HEK293 (cell line): ENCODE results near the gene NINJ1.

Source experiments
- KLF1 ChIP-seq: fragments of 450-650 bp; formaldehyde crosslinking; IDR thresholded peaks from 2 replicates; pipeline ENCODE4 v1.5.1; 2016; ENCODE audit warnings: missing biosample characterization, missing genetic modification characterization
- SETDB1 ChIP-seq: IDR thresholded peaks from one replicate; pipeline ENCODE4 v1.6.1; 2017; ENCODE audit warnings: mild to moderate bottlenecking, low read length, moderate library complexity, mixed read lengths; ENCODE audit not compliant: insufficient read length
- ZNF184 ChIP-seq: fragments of 450-650 bp; IDR thresholded peaks from 2 replicates; pipeline ENCODE4 v1.5.1; 2018; ENCODE audit warnings: missing biosample characterization, mild to moderate bottlenecking, missing genetic modification characterization
- ZNF248 ChIP-seq: fragments of 450-650 bp; formaldehyde crosslinking; IDR thresholded peaks from 2 replicates; pipeline ENCODE4 v1.5.1; 2017; ENCODE audit warnings: missing biosample characterization, missing genetic modification characterization
- ZNF274 ChIP-seq, 2 experiments: fragments of 200-500 bp in 1 of 2; fragments of 450-650 bp in 1 of 2; sonication (Bioruptor generic) in 1 of 2; formaldehyde crosslinking in 1 of 2; IDR thresholded peaks; 2 replicates each; pipeline versions ENCODE4 v1.5.1 to v1.6.1; 2014 to 2016; ENCODE audit warnings: borderline replicate concordance in 1 of 2, inconsistent platforms in 1 of 2, low read length in 1 of 2, missing biosample characterization in 1 of 2, missing genetic modification characterization in 1 of 2
- ZNF391 ChIP-seq: fragments of 450-650 bp; formaldehyde crosslinking; IDR thresholded peaks from 2 replicates; pipeline ENCODE4 v1.5.1; 2016; ENCODE audit warnings: low read depth, missing biosample characterization, missing genetic modification characterization, borderline replicate concordance
- ZNF768 ChIP-seq: fragments of 450-650 bp; formaldehyde crosslinking; IDR thresholded peaks from 2 replicates; pipeline ENCODE4 v1.5.1; 2018; ENCODE audit warnings: missing biosample characterization, mild to moderate bottlenecking, missing genetic modification characterization
- ZSCAN30 ChIP-seq: fragments of 450-650 bp; IDR thresholded peaks from 2 replicates; pipeline ENCODE4 v1.5.1; 2018; ENCODE audit warnings: missing biosample characterization, mild to moderate bottlenecking, missing genetic modification characterization, moderate library complexity
- TF ChIP-seq, protein P1 (sequence below): fragments of 450-650 bp; formaldehyde crosslinking; IDR thresholded peaks from 2 replicates; pipeline ENCODE4 v1.5.1; 2016; ENCODE audit warnings: missing biosample characterization, missing genetic modification characterization
- TF ChIP-seq, protein P2 (sequence below): fragments of 450-650 bp; formaldehyde crosslinking; IDR thresholded peaks from 2 replicates; pipeline ENCODE4 v1.5.1; 2017; ENCODE audit warnings: missing biosample characterization, missing genetic modification characterization
- TF ChIP-seq, protein P3 (sequence below): fragments of 450-650 bp; formaldehyde crosslinking; IDR thresholded peaks from 2 replicates; pipeline ENCODE4 v1.5.1; 2016; ENCODE audit warnings: missing biosample characterization, missing genetic modification characterization
- TF ChIP-seq, protein P4 (sequence below): fragments of 450-650 bp; formaldehyde crosslinking; IDR thresholded peaks from 2 replicates; pipeline ENCODE4 v1.5.1; 2016; ENCODE audit warnings: missing biosample characterization, missing genetic modification characterization
- TF ChIP-seq, protein P5 (sequence below): fragments of 450-650 bp; IDR thresholded peaks from 2 replicates; pipeline ENCODE4 v1.5.1; 2018; ENCODE audit warnings: missing biosample characterization, mild to moderate bottlenecking, missing genetic modification characterization

DNA sequence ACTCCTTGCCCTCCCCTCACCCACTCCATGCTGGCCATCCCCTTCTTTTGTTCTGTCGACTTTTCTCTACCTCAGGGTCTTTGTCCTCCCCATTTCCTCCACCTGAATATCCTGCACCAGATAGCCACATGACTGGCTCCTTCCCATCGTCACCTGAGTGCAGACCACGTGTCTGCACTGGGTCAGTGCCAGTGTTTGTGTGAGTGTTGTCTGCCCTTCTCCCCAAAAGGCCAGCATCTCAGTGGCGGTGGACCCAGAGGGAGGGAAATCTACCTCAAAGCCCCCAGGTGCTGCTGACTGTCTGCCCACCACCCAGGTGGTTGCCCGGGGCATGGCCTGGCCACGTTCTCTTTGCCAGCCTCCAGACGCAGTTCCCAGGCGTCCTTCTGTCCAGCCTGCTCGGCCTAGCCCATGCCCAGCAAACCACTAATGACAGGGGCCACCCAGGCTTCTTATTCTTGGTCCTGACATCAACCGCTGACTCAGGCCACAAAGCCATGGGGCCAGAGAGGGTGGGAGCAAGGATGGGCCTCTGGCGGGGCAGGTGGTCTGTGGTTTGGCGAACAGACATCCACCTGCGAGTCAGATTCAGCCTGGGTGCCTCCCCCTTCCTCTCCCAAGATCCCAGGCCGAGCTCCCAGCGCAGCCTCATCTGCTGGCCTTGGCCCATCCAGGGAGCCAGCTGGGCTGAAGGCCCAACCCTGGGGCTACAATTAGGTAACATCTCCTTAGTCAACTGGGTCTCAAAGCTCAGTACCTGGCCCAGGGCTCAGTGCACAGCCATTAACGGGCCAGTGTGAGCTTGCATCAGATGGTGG, 5.5 kb upstream of the NINJ1 start:
- TF ChIP-seq, protein P1, sequence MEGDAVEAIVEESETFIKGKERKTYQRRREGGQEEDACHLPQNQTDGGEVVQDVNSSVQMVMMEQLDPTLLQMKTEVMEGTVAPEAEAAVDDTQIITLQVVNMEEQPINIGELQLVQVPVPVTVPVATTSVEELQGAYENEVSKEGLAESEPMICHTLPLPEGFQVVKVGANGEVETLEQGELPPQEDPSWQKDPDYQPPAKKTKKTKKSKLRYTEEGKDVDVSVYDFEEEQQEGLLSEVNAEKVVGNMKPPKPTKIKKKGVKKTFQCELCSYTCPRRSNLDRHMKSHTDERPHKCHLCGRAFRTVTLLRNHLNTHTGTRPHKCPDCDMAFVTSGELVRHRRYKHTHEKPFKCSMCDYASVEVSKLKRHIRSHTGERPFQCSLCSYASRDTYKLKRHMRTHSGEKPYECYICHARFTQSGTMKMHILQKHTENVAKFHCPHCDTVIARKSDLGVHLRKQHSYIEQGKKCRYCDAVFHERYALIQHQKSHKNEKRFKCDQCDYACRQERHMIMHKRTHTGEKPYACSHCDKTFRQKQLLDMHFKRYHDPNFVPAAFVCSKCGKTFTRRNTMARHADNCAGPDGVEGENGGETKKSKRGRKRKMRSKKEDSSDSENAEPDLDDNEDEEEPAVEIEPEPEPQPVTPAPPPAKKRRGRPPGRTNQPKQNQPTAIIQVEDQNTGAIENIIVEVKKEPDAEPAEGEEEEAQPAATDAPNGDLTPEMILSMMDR (tag by site-specific recombination): no peak
- TF ChIP-seq ZNF184 (tag by site-specific recombination) (no peak), ZSCAN30 (no peak), ZNF248 (tag by site-specific recombination) (no peak), ZNF274 (IDR thresholded peaks at IDR 0.05; ENCODE audit: low read length) (no peak), ZNF274 (tag by site-specific recombination; IDR thresholded peaks at IDR 0.05; ENCODE audit: borderline replicate concordance) (no peak), SETDB1 (no peak), KLF1 (no peak), ZNF768 (tag by site-specific recombination) (no peak), ZNF391 (tag by site-specific recombination) (no peak)
- TF ChIP-seq, protein P2, sequence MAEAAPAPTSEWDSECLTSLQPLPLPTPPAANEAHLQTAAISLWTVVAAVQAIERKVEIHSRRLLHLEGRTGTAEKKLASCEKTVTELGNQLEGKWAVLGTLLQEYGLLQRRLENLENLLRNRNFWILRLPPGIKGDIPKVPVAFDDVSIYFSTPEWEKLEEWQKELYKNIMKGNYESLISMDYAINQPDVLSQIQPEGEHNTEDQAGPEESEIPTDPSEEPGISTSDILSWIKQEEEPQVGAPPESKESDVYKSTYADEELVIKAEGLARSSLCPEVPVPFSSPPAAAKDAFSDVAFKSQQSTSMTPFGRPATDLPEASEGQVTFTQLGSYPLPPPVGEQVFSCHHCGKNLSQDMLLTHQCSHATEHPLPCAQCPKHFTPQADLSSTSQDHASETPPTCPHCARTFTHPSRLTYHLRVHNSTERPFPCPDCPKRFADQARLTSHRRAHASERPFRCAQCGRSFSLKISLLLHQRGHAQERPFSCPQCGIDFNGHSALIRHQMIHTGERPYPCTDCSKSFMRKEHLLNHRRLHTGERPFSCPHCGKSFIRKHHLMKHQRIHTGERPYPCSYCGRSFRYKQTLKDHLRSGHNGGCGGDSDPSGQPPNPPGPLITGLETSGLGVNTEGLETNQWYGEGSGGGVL: no peak
- TF ChIP-seq, protein P3, sequence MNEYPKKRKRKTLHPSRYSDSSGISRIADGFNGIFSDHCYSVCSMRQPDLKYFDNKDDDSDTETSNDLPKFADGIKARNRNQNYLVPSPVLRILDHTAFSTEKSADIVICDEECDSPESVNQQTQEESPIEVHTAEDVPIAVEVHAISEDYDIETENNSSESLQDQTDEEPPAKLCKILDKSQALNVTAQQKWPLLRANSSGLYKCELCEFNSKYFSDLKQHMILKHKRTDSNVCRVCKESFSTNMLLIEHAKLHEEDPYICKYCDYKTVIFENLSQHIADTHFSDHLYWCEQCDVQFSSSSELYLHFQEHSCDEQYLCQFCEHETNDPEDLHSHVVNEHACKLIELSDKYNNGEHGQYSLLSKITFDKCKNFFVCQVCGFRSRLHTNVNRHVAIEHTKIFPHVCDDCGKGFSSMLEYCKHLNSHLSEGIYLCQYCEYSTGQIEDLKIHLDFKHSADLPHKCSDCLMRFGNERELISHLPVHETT (tag by site-specific recombination): no peak
- TF ChIP-seq, protein P4, sequence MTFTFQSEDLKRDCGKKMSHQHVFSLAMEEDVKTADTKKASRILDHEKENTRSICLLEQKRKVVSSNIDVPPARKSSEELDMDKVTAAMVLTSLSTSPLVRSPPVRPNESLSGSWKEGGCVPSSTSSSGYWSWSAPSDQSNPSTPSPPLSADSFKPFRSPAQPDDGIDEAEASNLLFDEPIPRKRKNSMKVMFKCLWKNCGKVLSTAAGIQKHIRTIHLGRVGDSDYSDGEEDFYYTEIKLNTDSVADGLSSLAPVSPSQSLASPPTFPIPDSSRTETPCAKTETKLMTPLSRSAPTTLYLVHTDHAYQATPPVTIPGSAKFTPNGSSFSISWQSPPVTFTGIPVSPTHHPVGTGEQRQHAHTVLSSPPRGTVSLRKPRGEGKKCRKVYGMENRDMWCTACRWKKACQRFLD (tag by site-specific recombination): no peak
- TF ChIP-seq, protein P5, sequence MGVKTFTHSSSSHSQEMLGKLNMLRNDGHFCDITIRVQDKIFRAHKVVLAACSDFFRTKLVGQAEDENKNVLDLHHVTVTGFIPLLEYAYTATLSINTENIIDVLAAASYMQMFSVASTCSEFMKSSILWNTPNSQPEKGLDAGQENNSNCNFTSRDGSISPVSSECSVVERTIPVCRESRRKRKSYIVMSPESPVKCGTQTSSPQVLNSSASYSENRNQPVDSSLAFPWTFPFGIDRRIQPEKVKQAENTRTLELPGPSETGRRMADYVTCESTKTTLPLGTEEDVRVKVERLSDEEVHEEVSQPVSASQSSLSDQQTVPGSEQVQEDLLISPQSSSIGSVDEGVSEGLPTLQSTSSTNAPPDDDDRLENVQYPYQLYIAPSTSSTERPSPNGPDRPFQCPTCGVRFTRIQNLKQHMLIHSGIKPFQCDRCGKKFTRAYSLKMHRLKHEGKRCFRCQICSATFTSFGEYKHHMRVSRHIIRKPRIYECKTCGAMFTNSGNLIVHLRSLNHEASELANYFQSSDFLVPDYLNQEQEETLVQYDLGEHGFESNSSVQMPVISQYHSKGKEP (tag by site-specific recombination): no peak
